ENCODE measurements around the gene MEIS1.

DNA sequence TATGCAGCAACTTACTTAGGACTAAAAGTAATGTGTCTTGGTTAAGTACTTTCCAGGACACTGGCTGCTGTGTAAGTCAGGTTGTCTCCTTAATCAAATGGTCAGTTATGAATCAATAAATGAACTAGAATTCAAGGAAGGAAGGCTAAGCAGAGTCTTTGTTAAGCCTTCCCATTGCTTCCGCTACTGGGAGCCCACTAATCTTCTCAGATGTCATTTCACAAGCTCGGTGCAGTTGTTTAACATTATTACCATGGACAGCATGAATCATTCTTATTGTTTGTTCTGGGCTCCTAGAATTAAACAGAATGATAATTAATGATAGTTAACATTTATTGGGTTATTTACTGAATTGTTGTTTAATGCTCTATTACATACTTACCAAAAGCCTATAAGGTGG is 26.0 kb upstream of the MEIS1 start:
- TF ChIP-seq, protein P1, sequence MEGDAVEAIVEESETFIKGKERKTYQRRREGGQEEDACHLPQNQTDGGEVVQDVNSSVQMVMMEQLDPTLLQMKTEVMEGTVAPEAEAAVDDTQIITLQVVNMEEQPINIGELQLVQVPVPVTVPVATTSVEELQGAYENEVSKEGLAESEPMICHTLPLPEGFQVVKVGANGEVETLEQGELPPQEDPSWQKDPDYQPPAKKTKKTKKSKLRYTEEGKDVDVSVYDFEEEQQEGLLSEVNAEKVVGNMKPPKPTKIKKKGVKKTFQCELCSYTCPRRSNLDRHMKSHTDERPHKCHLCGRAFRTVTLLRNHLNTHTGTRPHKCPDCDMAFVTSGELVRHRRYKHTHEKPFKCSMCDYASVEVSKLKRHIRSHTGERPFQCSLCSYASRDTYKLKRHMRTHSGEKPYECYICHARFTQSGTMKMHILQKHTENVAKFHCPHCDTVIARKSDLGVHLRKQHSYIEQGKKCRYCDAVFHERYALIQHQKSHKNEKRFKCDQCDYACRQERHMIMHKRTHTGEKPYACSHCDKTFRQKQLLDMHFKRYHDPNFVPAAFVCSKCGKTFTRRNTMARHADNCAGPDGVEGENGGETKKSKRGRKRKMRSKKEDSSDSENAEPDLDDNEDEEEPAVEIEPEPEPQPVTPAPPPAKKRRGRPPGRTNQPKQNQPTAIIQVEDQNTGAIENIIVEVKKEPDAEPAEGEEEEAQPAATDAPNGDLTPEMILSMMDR (IDR thresholded peaks at IDR 0.05) = no peak
- no peak for TF ChIP-seq POLR2A (IDR thresholded peaks at IDR 0.05)
